Breast epithelium (tissue), 3 donors: Measurements from ENCODE around the gene MYOM3.

Source experiments
- POLR2A ChIP-seq: fragments of 450-650 bp; IDR thresholded peaks from one replicate; pipeline ENCODE4 v1.6.1; 2016; ENCODE audit warnings: antibody characterized with exemption, mild to moderate bottlenecking, moderate library complexity
- TF ChIP-seq, protein P1 (sequence below), 3 donors: fragments of 450-650 bp; IDR thresholded peaks; one replicate each; pipeline ENCODE4 v1.5.1; 2016 to 2017; ENCODE audit warnings: antibody characterized with exemption in 3 of 3, mild to moderate bottlenecking in 3 of 3, moderate library complexity in 3 of 3

DNA sequence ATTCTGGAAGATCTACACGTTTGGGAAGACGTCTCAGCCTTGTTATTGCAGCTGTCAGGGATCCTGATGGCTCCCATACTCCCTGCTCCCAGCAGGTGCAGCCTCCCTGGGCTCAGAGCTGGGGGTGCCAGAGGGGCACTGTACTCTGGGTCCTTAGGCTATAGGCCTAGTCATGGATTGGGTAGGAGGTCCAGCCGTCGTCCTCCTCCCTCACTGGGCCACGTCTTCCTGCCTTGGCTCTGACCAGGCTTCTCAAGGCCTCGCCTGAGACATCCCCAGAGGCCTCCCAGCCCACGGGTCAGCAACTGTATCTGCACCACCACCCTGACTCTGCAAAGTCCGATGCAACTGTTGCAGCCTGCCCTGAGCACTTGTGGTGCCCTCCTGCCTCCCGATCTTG, 18.2 kb downstream of the MYOM3 start:
- TF ChIP-seq, protein P1, sequence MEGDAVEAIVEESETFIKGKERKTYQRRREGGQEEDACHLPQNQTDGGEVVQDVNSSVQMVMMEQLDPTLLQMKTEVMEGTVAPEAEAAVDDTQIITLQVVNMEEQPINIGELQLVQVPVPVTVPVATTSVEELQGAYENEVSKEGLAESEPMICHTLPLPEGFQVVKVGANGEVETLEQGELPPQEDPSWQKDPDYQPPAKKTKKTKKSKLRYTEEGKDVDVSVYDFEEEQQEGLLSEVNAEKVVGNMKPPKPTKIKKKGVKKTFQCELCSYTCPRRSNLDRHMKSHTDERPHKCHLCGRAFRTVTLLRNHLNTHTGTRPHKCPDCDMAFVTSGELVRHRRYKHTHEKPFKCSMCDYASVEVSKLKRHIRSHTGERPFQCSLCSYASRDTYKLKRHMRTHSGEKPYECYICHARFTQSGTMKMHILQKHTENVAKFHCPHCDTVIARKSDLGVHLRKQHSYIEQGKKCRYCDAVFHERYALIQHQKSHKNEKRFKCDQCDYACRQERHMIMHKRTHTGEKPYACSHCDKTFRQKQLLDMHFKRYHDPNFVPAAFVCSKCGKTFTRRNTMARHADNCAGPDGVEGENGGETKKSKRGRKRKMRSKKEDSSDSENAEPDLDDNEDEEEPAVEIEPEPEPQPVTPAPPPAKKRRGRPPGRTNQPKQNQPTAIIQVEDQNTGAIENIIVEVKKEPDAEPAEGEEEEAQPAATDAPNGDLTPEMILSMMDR (IDR thresholded peaks at IDR 0.05) = no peak
- no peak for TF ChIP-seq POLR2A
